ENCODE data around the gene DNER. TPM values are rescaled to one million over a fixed set of nuclear protein-coding genes. Genes with fewer than 3 reads are reported as not detected.

DNER gene
- polyA plus RNA-seq, 1 donor (not counting 4 experiments of a cell fraction or from before 2014, with no cell fraction given): 8.5 TPM

- H3K9me1 ChIP-seq (ENCODE audit: control insufficient read depth, extremely low read depth, insufficient read depth, low read length): no peaks in the 10 kb centered on the region
- no peak overlapping the region for H3K9ac ChIP-seq (ENCODE audit: control insufficient read depth, extremely low read depth, insufficient read depth, low read length)
- H3K27me3 ChIP-seq (ENCODE audit: control insufficient read depth, extremely low read depth, insufficient read depth, low read length): peaks cover 46% of the 10 kb centered on the region
These were observed 830 bp downstream of the DNER start for GRCh38 chr2:229713371-229714079.

GRCh38 chr2:229712136-229712535 is 2.2 kb downstream of the DNER start:
- no peak overlapping the region for H3K4me2 ChIP-seq (ENCODE audit: control insufficient read depth, extremely low read depth, insufficient read depth, low read depth, low read length)
- H4K20me1 ChIP-seq (ENCODE audit: control insufficient read depth, extremely low read depth, insufficient read depth, low read length): no peaks in the 10 kb centered on the region
- no peak overlapping the region for H2AFZ ChIP-seq (ENCODE audit: control insufficient read depth, low read length)
- no peaks in the 10 kb centered on the region for H3K9me3 ChIP-seq (ENCODE audit: control insufficient read depth, low read depth, low read length)
- no peaks in the 10 kb centered on the region for H3K79me2 ChIP-seq (ENCODE audit: control insufficient read depth, insufficient read depth, low read length)
- no peak for TF ChIP-seq EZH2 (IDR thresholded peaks at IDR 0.05; ENCODE audit: low read length)
- TF ChIP-seq, protein P1, sequence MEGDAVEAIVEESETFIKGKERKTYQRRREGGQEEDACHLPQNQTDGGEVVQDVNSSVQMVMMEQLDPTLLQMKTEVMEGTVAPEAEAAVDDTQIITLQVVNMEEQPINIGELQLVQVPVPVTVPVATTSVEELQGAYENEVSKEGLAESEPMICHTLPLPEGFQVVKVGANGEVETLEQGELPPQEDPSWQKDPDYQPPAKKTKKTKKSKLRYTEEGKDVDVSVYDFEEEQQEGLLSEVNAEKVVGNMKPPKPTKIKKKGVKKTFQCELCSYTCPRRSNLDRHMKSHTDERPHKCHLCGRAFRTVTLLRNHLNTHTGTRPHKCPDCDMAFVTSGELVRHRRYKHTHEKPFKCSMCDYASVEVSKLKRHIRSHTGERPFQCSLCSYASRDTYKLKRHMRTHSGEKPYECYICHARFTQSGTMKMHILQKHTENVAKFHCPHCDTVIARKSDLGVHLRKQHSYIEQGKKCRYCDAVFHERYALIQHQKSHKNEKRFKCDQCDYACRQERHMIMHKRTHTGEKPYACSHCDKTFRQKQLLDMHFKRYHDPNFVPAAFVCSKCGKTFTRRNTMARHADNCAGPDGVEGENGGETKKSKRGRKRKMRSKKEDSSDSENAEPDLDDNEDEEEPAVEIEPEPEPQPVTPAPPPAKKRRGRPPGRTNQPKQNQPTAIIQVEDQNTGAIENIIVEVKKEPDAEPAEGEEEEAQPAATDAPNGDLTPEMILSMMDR (optimal IDR thresholded peaks at IDR 0.05 in 1 of 3, IDR thresholded peaks at IDR 0.05 in 1 of 3, conservative IDR thresholded peaks at IDR 0.05 in 1 of 3; ENCODE audit: extremely low read depth in 1 of 3, insufficient read depth in 2 of 3, low read length in 3 of 3): no peak
- DNase-seq (ENCODE audit: low read depth, low spot score): no peak
- H3K9me1 ChIP-seq (ENCODE audit: control insufficient read depth, extremely low read depth, insufficient read depth, low read length): no peaks in the 10 kb centered on the region
- dilution Hi-C loops (cut with MboI; ENCODE audit: extremely low pct_ligation_motif_present, low sequenced_read_pairs): no loop called here
- no peak overlapping the region for H3K4me3 ChIP-seq (ENCODE audit: control insufficient read depth in 2 of 3, extremely low read depth in 1 of 3, insufficient read depth in 2 of 3, low read depth in 1 of 3, low read length in 3 of 3)
- H3K36me3 ChIP-seq (ENCODE audit: control insufficient read depth in 2 of 2, extremely low read depth in 1 of 2, insufficient read depth in 2 of 2, low read length in 2 of 2): no peaks in the 10 kb centered on the region
- no peak overlapping the region for H3K27ac ChIP-seq (ENCODE audit: control insufficient read depth, insufficient read depth, low read length)
- H3K9ac ChIP-seq (ENCODE audit: control insufficient read depth, extremely low read depth, insufficient read depth, low read length): no peak overlapping the region
- H3K4me1 ChIP-seq (ENCODE audit: control insufficient read depth, extremely low read depth, insufficient read depth, low read length): peaks cover 3% of the 10 kb centered on the region
- H3K27me3 ChIP-seq (ENCODE audit: control insufficient read depth, extremely low read depth, insufficient read depth, low read length): peaks cover 34% of the 10 kb centered on the region
- no peak for FAIRE-seq

More at GRCh38 chr2:229713371-229714079, 830 bp downstream of the DNER start:
- Histone ChIP-seq H3K9me3 (ENCODE audit: control insufficient read depth, low read depth, low read length) (no peaks in the 10 kb centered on the region), H4K20me1 (ENCODE audit: control insufficient read depth, extremely low read depth, insufficient read depth, low read length) (no peaks in the 10 kb centered on the region), H2AFZ (ENCODE audit: control insufficient read depth, low read length) (no peak overlapping the region), H3K27ac (ENCODE audit: control insufficient read depth, insufficient read depth, low read length) (no peak overlapping the region), H3K36me3 (ENCODE audit: control insufficient read depth in 2 of 2, extremely low read depth in 1 of 2, insufficient read depth in 2 of 2, low read length in 2 of 2) (no peaks in the 10 kb centered on the region), H3K4me2 (ENCODE audit: control insufficient read depth, extremely low read depth, insufficient read depth, low read depth, low read length) (peak overlapping the region; percentile 55), H3K4me3 (ENCODE audit: control insufficient read depth in 2 of 3, extremely low read depth in 1 of 3, insufficient read depth in 2 of 3, low read depth in 1 of 3, low read length in 3 of 3) (peak overlapping the region; percentile 19 to 53 (median 35)), H3K79me2 (ENCODE audit: control insufficient read depth, insufficient read depth, low read length) (no peaks in the 10 kb centered on the region), H3K4me1 (ENCODE audit: control insufficient read depth, extremely low read depth, insufficient read depth, low read length) (peaks cover 3% of the 10 kb centered on the region)
- TF ChIP-seq, protein P1 (optimal IDR thresholded peaks at IDR 0.05 in 1 of 3, IDR thresholded peaks at IDR 0.05 in 1 of 3, conservative IDR thresholded peaks at IDR 0.05 in 1 of 3; ENCODE audit: extremely low read depth in 1 of 3, insufficient read depth in 2 of 3, low read length in 3 of 3): peak in 1 of 3 experiments; percentile 21
- TF ChIP-seq EZH2 (IDR thresholded peaks at IDR 0.05; ENCODE audit: low read length): peak; percentile 90
- no peak for DNase-seq (ENCODE audit: low read depth, low spot score)
- no peak for FAIRE-seq
- dilution Hi-C loops (cut with MboI; ENCODE audit: extremely low pct_ligation_motif_present, low sequenced_read_pairs): no loop called here

Data from keratinocyte (primary cell).